CD4-positive, alpha-beta T cell (primary cell): ENCODE results near the gene TMEM151B. TPM values are rescaled to one million over a fixed set of nuclear protein-coding genes. Genes with fewer than 3 reads are reported as not detected.
A peak's percentile ranks its signal among the peaks of the same experiment; 100 is the strongest.

ENCODE experiments used
- ATAC-seq: fragments of 200-7000 bp; cut with Tn5 transposase; one replicate; pipeline ENCODE4 v1.10.0; 2022; ENCODE audit warnings: mild to moderate bottlenecking; ENCODE audit not compliant: poor library complexity
- CTCF ChIA-PET: fragments of 350-600 bp; sonication (Branson Sonifier 250); formaldehyde crosslinking; loops from one replicate; lab custom pipeline; 2021; ENCODE audit warnings: antibody characterized with exemption, inconsistent platforms; lab: Charles Lee
- POLR2A ChIA-PET: fragments of 350-600 bp; sonication (Branson Sonifier 250); formaldehyde crosslinking; loops from one replicate; lab custom pipeline; 2021; ENCODE audit warnings: antibody characterized with exemption, inconsistent platforms; lab: Charles Lee
- DNase-seq, 14 experiments: peaks; one replicate each; pipeline ENCODE4 v3.0.0-alpha.2; 2013 to 2020; ENCODE audit warnings: mixed read lengths in 2 of 14
- H3K27ac ChIP-seq, 2 donors: one replicate each; pipeline versions ENCODE4 v1.5.1 to v1.7.0; 2013; ENCODE audit warnings: low read length in 2 of 2, low read depth in 1 of 2, mild to moderate bottlenecking in 1 of 2
- H3K27me3 ChIP-seq, 2 experiments: 1 replicate in 1 of 2; 2 replicates in 1 of 2; pipeline versions ENCODE4 v1.6.1 to v1.7.0; 2013; ENCODE audit warnings: low read length in 2 of 2, control low read depth in 1 of 2, mild to moderate bottlenecking in 1 of 2, moderate library complexity in 1 of 2; ENCODE audit not compliant: insufficient read depth in 2 of 2, control insufficient read depth in 1 of 2
- H3K36me3 ChIP-seq: one replicate; pipeline ENCODE4 v1.6.1; 2013; ENCODE audit warnings: low read length, control low read depth; ENCODE audit not compliant: insufficient read depth
- H3K4me1 ChIP-seq: one replicate; pipeline ENCODE4 v1.6.1; 2013; ENCODE audit warnings: low read length, control low read depth; ENCODE audit not compliant: insufficient read depth
- H3K4me3 ChIP-seq: one replicate; pipeline ENCODE4 v1.5.1; 2013; ENCODE audit warnings: mild to moderate bottlenecking, low read length, moderate library complexity
- H3K9me3 ChIP-seq, 2 experiments: 1 replicate in 1 of 2; 2 replicates in 1 of 2; pipeline versions ENCODE4 v1.6.1 to v1.7.0; 2013; ENCODE audit warnings: low read length in 2 of 2, mild to moderate bottlenecking in 2 of 2, control low read depth in 1 of 2, moderate library complexity in 1 of 2; ENCODE audit not compliant: control insufficient read depth in 1 of 2, insufficient read depth in 1 of 2
- H3K27ac Mint-ChIP-seq: one replicate; pipeline ENCODE4 v1.8.0; 2020; ENCODE audit warnings: mixed read lengths
- H3K27me3 Mint-ChIP-seq: one replicate; pipeline ENCODE4 v1.8.0; 2021; ENCODE audit warnings: mixed read lengths
- H3K36me3 Mint-ChIP-seq: one replicate; pipeline ENCODE4 v1.8.0; 2021; ENCODE audit warnings: low read depth, mixed read lengths
- H3K4me1 Mint-ChIP-seq: one replicate; pipeline ENCODE4 v1.8.0; 2021; ENCODE audit warnings: low read depth, mixed read lengths
- H3K4me3 Mint-ChIP-seq: one replicate; pipeline ENCODE4 v1.8.0; 2020; ENCODE audit warnings: mild to moderate bottlenecking, mixed read lengths
- H3K9me3 Mint-ChIP-seq: one replicate; pipeline ENCODE4 v1.8.0; 2020; ENCODE audit warnings: mixed read lengths
- intact Hi-C, 2 experiments: fragments of 100-400 bp; cut with DNase I in 1 of 2; cut with micrococcal nuclease in 1 of 2; formaldehyde crosslinking; loops; one replicate each; pipeline versions ENCODE4 v1.15.1 to v1.9.0; 2023 to 2025; cut with DNase I, micrococcal nuclease
- total RNA-seq, 174 experiments: library from RNA in 2 of 174; stranded (reverse) in 2 of 174; gene quantifications; one replicate each; pipeline ENCODE4 v1.2.3 and lab custom pipeline; 2021 to 2026
- TF ChIP-seq, protein P1 (sequence below): fragments of 200-600 bp; IDR thresholded peaks from one replicate; pipeline ENCODE4 v1.8.0; 2022; ENCODE audit warnings: antibody characterized with exemption, mild to moderate bottlenecking

The TMEM151B gene
- total RNA-seq, 2 experiments from 2014 or later = not detected

DNA sequence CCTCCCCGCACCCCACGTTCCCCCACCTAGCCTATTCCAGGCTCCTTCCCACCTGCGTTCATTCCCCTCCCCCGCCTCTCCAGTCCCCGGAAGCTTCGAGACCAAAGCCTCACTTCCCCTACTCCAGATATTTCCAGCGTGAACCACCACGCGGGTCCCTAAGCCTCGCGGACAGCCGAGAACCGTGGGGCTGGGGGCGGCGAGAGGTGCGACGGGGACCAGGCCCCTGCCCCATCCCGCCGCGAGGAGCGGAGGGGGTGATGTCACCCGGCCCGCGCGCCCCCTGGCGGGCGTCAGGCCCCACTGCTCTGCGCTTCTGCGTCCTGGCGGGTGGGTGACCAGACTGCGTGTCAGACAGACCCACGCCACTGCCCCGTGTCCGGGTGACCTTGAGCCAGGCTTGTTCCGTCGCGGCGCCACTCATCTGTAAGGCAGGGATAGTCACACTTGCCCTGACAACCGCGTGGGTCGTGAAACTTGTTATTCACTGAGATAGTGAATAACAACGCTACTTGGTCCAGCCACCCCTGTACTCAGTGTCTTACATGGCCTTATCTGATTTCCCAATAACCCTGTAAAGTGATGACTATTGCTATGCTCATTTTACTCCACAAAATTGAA lies 32.3 kb upstream of the TMEM151B start:
- ChIA-PET CTCF (interaction anchor here (0.9 to 2.1 kb wide), 8 partner anchors 9 to 141 kb away, joined by 3 to 13 read pairs (median 5); partner anchors contain the start of genes HSP90AB1, SLC29A1 and SLC35B2), POLR2A (interaction anchor here (0.6 to 4.4 kb wide), 10 partner anchors 9 to 469 kb away, joined by 3 to 65 read pairs (median 4); partner anchors contain the start of genes CDC5L, HSP90AB1 and SLC29A1)
- ATAC-seq (peak; percentile 89), DNase-seq (peak; percentile 61 to 90 (median 74))
- Mint-ChIP-seq H3K27ac (peak overlapping the region; percentile 86), H3K27me3 (no peaks in the 10 kb centered on the region), H3K4me1 (peaks cover 8% of the 10 kb centered on the region), H3K9me3 (no peaks in the 10 kb centered on the region), H3K36me3 (no peaks in the 10 kb centered on the region), H3K4me3 (peak overlapping the region; percentile 90)
- peaks cover 18% of the 10 kb centered on the region for H3K4me1 ChIP-seq
- no peaks in the 10 kb centered on the region for H3K27me3 ChIP-seq
- TF ChIP-seq, protein P1, sequence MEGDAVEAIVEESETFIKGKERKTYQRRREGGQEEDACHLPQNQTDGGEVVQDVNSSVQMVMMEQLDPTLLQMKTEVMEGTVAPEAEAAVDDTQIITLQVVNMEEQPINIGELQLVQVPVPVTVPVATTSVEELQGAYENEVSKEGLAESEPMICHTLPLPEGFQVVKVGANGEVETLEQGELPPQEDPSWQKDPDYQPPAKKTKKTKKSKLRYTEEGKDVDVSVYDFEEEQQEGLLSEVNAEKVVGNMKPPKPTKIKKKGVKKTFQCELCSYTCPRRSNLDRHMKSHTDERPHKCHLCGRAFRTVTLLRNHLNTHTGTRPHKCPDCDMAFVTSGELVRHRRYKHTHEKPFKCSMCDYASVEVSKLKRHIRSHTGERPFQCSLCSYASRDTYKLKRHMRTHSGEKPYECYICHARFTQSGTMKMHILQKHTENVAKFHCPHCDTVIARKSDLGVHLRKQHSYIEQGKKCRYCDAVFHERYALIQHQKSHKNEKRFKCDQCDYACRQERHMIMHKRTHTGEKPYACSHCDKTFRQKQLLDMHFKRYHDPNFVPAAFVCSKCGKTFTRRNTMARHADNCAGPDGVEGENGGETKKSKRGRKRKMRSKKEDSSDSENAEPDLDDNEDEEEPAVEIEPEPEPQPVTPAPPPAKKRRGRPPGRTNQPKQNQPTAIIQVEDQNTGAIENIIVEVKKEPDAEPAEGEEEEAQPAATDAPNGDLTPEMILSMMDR = peak; percentile 99
- no peaks in the 10 kb centered on the region for H3K9me3 ChIP-seq
- H3K36me3 ChIP-seq = no peaks in the 10 kb centered on the region
- H3K4me3 ChIP-seq = peak overlapping the region; percentile 64
- intact Hi-C loops = loop anchor here (1.0 to 5.0 kb wide), 4 partner anchors 15 to 141 kb away; partner anchors contain the start of gene SLC29A1 (in 1 of the 2)
- peak overlapping the region; percentile 74 to 80 for H3K27ac ChIP-seq

DNA sequence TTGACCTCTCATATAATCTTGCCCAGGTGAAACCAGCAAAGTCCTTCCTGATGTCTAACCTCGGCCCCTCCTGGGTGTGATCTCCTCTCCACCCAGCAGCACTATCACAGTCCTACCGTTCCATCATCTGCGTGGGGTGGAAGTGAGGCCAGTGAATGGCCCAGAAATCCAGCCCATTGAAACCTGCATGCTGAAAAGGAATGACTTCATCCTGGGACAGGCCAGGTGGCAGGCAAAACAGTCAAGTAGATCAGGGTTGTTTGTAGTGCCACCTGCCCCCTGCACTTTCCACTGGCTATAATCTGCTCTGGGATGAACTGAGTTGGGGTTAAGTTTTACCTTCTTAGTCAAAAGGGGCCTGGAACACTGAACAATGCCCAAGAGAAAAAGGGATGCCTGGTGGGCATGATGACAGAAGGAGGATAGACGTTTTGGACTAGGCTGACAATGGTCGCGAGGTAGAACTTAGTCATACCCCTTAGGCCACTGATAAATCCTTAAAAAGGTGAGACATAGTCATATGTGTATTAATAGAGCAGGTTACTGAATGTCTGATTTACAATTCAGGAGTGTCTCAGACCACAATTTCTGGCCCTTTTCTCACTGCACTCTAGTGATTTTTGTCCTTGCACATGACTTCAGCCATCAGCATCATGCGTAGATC lies 31.4 kb upstream of the TMEM151B start:
- no peak overlapping the region for H3K27ac ChIP-seq
- peak overlapping the region; percentile 86 for H3K27ac Mint-ChIP-seq
- TF ChIP-seq, protein P1 = no peak
- no peak overlapping the region for H3K4me3 ChIP-seq
- ChIA-PET CTCF (interaction anchor here (1.8 to 2.1 kb wide), 2 partner anchors 8 to 15 kb away, joined by 7 to 13 read pairs; partner anchors contain the start of genes HSP90AB1 and SLC29A1), POLR2A (interaction anchor here (4.4 kb wide), 1 partner anchor 8 kb away, joined by 65 read pairs; the partner anchor contains the start of gene HSP90AB1)
- peaks cover 8% of the 10 kb centered on the region for H3K4me1 Mint-ChIP-seq
- H3K9me3 Mint-ChIP-seq = no peaks in the 10 kb centered on the region
- H3K4me1 ChIP-seq = peaks cover 15% of the 10 kb centered on the region
- no peaks in the 10 kb centered on the region for H3K9me3 ChIP-seq
- H3K36me3 ChIP-seq = no peaks in the 10 kb centered on the region
- no peak for ATAC-seq
- no peak for DNase-seq
- H3K27me3 Mint-ChIP-seq = no peaks in the 10 kb centered on the region
- H3K27me3 ChIP-seq = no peaks in the 10 kb centered on the region
- H3K4me3 Mint-ChIP-seq = peak overlapping the region; percentile 90
- intact Hi-C loops = loop anchor here (1.0 to 5.0 kb wide), 4 partner anchors 18 to 143 kb away; no protein-coding TSS in a partner anchor
- no peaks in the 10 kb centered on the region for H3K36me3 Mint-ChIP-seq

DNA sequence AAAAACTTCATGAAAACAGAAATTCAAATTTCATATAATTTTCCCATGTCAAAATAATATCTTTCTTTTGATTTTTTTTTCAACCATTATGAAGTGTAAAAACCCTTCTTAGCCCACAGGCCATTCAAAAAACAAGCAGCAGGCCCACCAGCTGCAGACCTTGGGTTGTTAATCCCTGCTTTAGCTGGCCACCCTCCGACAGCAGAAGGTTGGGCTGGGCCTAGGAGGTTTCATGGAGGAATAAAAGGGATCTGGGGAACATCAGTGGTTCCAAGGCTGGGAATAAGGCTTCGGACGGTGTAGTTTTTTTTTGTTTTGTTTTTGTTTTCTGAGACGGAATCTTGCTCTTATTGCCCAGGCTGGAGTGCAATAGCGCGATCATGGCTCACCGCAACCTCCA lies 26.9 kb upstream of the TMEM151B start:
- Mint-ChIP-seq H3K27ac (no peak overlapping the region), H3K36me3 (peaks cover 24% of the 10 kb centered on the region), H3K4me1 (peaks cover 19% of the 10 kb centered on the region), H3K27me3 (peaks cover 5% of the 10 kb centered on the region), H3K4me3 (peak overlapping the region; percentile 48), H3K9me3 (no peaks in the 10 kb centered on the region)
- CTCF ChIA-PET = no interaction called here
- intact Hi-C loops = no loop called here
- no peak overlapping the region for H3K27ac ChIP-seq
- no peaks in the 10 kb centered on the region for H3K27me3 ChIP-seq
- POLR2A ChIA-PET = no interaction called here
- no peaks in the 10 kb centered on the region for H3K9me3 ChIP-seq
- no peak for ATAC-seq
- TF ChIP-seq, protein P1 = no peak
- H3K36me3 ChIP-seq = peaks cover 2% of the 10 kb centered on the region
- no peak for DNase-seq
- no peak overlapping the region for H3K4me3 ChIP-seq
- peaks cover 22% of the 10 kb centered on the region for H3K4me1 ChIP-seq
